WTC11 (cell line): Measurements from ENCODE around the gene TAB3. TPM values are rescaled to one million over a fixed set of nuclear protein-coding genes. Genes with fewer than 3 reads are reported as not detected.

Source experiments
- ATAC-seq: fragments of 200-7000 bp; cut with Tn5 transposase; 2 replicates; pipeline ENCODE4 v1.10.0; 2021; ENCODE audit warnings: mild to moderate bottlenecking, moderate library complexity
- CTCF ChIA-PET: fragments of 300-600 bp; sonication (Branson Sonifier 250); formaldehyde crosslinking; loops from one replicate; lab custom pipeline; 2021; ENCODE audit warnings: antibody characterized with exemption; lab: Charles Lee
- POLR2A ChIA-PET: fragments of 350-600 bp; sonication (Branson Sonifier 250); formaldehyde crosslinking; loops from one replicate; lab custom pipeline; 2021; ENCODE audit warnings: antibody characterized with exemption; lab: Charles Lee
- DNase-seq: peaks from one replicate; pipeline ENCODE4 v3.0.0; 2021; ENCODE audit warnings: low spot score
- H3K27ac Mint-ChIP-seq: 2 replicates; pipeline ENCODE4 v1.8.0; 2021; ENCODE audit warnings: mixed read lengths
- H3K27me3 Mint-ChIP-seq: 2 replicates; pipeline ENCODE4 v1.8.0; 2021; ENCODE audit warnings: low read depth, mild to moderate bottlenecking, moderate library complexity, mixed read lengths
- H3K36me3 Mint-ChIP-seq: 2 replicates; pipeline ENCODE4 v1.8.0; 2021; ENCODE audit warnings: mixed read lengths
- H3K4me1 Mint-ChIP-seq: 2 replicates; pipeline ENCODE4 v1.8.0; 2022; ENCODE audit warnings: mixed read lengths
- H3K4me3 Mint-ChIP-seq: 2 replicates; pipeline ENCODE4 v1.8.0; 2021; ENCODE audit warnings: mild to moderate bottlenecking, moderate library complexity, mixed read lengths
- H3K9me3 Mint-ChIP-seq: 2 replicates; pipeline ENCODE4 v1.8.0; 2021; ENCODE audit warnings: mixed read lengths
- ELF4 ChIP-seq: sonication (generic); formaldehyde crosslinking; IDR thresholded peaks from 2 replicates; pipeline ENCODE4 v1.8.1; 2022; ENCODE audit warnings: low read depth, mild to moderate bottlenecking, moderate library complexity, missing genetic modification reagents
- GTF2I ChIP-seq: fragments of 250-450 bp; sonication (Bioruptor Pico); conservative IDR thresholded peaks from 2 replicates; pipeline ENCODE4 v1.4.0; 2021; ENCODE audit warnings: mild to moderate bottlenecking
- MYBL2 ChIP-seq: sonication (generic); formaldehyde crosslinking; IDR thresholded peaks from 2 replicates; pipeline ENCODE4 v1.8.1; 2023; ENCODE audit warnings: mild to moderate bottlenecking, moderate library complexity, missing genetic modification reagents
- NR1H2 ChIP-seq: sonication (generic); formaldehyde crosslinking; IDR thresholded peaks from 2 replicates; pipeline ENCODE4 v1.9.0; 2021; ENCODE audit warnings: mild to moderate bottlenecking, moderate library complexity, missing genetic modification reagents
- RELA ChIP-seq: sonication (generic); formaldehyde crosslinking; IDR thresholded peaks from 2 replicates; pipeline ENCODE4 v1.8.1; 2022; ENCODE audit warnings: missing genetic modification reagents, mild to moderate bottlenecking, borderline replicate concordance
- SOX15 ChIP-seq: fragments of 250-450 bp; sonication (Bioruptor Pico); IDR thresholded peaks from 2 replicates; pipeline ENCODE4 v1.9.0; 2021; ENCODE audit warnings: mild to moderate bottlenecking
- TCF7 ChIP-seq: sonication (generic); formaldehyde crosslinking; IDR thresholded peaks from 2 replicates; pipeline ENCODE4 v1.8.0; 2022; ENCODE audit warnings: mild to moderate bottlenecking, low read depth, missing genetic modification reagents, moderate library complexity
- TEAD1 ChIP-seq: sonication (generic); formaldehyde crosslinking; IDR thresholded peaks from 2 replicates; pipeline ENCODE4 v1.8.0; 2022; ENCODE audit warnings: mild to moderate bottlenecking, missing genetic modification reagents
- TP53 ChIP-seq: sonication (generic); formaldehyde crosslinking; IDR thresholded peaks from 2 replicates; pipeline ENCODE4 v1.8.1; 2023; ENCODE audit warnings: mild to moderate bottlenecking, missing genetic modification reagents
- ZBTB21 ChIP-seq: sonication (generic); formaldehyde crosslinking; IDR thresholded peaks from 2 replicates; pipeline ENCODE4 v1.8.1; 2023; ENCODE audit warnings: mild to moderate bottlenecking, missing genetic modification reagents, borderline replicate concordance
- ZBTB43 ChIP-seq: sonication (generic); formaldehyde crosslinking; IDR thresholded peaks from 2 replicates; pipeline ENCODE4 v1.8.1; 2023; ENCODE audit warnings: mild to moderate bottlenecking, missing genetic modification reagents
- ZNF121 ChIP-seq: sonication (generic); formaldehyde crosslinking; IDR thresholded peaks from 2 replicates; pipeline ENCODE4 v1.8.0; 2023; ENCODE audit warnings: missing genetic modification reagents
- ZNF416 ChIP-seq: fragments of 250-450 bp; sonication (Bioruptor Pico); IDR thresholded peaks from 2 replicates; pipeline ENCODE4 v1.9.0; 2021; ENCODE audit warnings: mild to moderate bottlenecking, inconsistent platforms
- ZNF423 ChIP-seq: fragments of 250-450 bp; sonication (Bioruptor Pico); IDR thresholded peaks from 2 replicates; pipeline ENCODE4 v2.1.2; 2022; ENCODE audit warnings: mild to moderate bottlenecking, moderate library complexity
- ZNF532 ChIP-seq: fragments of 250-450 bp; sonication (Bioruptor Pico); IDR thresholded peaks from 2 replicates; pipeline ENCODE4 v1.9.0; 2021; ENCODE audit warnings: mild to moderate bottlenecking, borderline replicate concordance
- ZSCAN18 ChIP-seq: fragments of 250-450 bp; sonication (Bioruptor Pico); IDR thresholded peaks from 2 replicates; pipeline ENCODE4 v2.1.2; 2022; ENCODE audit warnings: mild to moderate bottlenecking, moderate library complexity
- total RNA-seq: library from RNA; stranded (reverse); gene quantifications from 3 replicates; pipeline ENCODE4 v1.2.3, GENCODE V29; 2021
- TF ChIP-seq, protein P1 (sequence below): fragments of 250-450 bp; sonication (Bioruptor Pico); IDR thresholded peaks from 2 replicates; pipeline ENCODE4 v1.9.0; 2021; ENCODE audit warnings: mild to moderate bottlenecking
- TF ChIP-seq, protein P2 (sequence below): sonication (generic); formaldehyde crosslinking; IDR thresholded peaks from 2 replicates; pipeline ENCODE4 v1.8.1; 2023; ENCODE audit warnings: mild to moderate bottlenecking, missing genetic modification reagents
- TF ChIP-seq, protein P3 (sequence below): sonication (generic); formaldehyde crosslinking; IDR thresholded peaks from 2 replicates; pipeline ENCODE4 v1.8.0; 2022; ENCODE audit warnings: mild to moderate bottlenecking, missing genetic modification reagents
- TF ChIP-seq, protein P4 (sequence below): sonication (generic); formaldehyde crosslinking; IDR thresholded peaks from 2 replicates; pipeline ENCODE4 v1.8.0; 2023; ENCODE audit warnings: mild to moderate bottlenecking, missing genetic modification reagents

TAB3 gene
- total RNA-seq, 1 experiment from 2014 or later: 12.0 TPM

DNA sequence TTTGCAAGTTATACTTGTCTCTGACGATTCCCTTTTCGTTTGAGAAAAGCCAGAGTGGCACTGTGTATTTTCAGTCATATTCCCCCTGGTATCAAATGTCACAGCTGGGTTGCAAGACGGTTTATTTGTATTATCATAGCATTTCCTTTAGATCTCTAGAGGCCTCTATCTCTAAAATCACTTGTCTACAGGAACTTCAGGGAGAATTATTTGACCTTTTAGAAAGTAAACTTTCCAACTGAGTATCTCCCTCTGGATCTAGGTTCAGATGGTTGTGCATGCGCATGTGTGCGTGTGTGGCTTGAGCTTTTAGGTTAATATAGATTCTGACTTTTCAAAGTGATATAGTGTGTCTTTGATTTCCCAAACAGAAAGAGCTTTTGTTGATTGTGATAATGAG, 15.1 kb upstream of the TAB3 start:
- DNase-seq: no peak
- no peak overlapping the region for H3K4me3 Mint-ChIP-seq

DNA sequence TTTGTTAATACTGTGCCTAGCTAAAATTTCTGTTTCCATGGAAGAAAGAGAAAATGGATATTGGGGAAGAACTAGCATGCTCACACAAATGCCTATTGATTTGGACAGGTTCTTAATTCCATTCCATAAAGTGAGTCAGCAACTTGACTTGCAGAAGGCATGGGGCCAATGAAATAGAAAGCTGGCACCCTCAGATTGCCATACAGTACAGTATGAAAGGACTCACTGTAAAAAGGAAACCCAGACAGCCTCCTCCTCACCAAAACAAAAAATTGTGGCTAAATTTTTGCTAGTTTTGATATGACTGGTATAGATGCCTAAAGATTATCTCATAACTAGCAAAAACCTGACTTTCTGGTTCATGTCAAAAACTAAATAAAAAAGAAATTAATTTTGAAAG, 11.2 kb upstream of the TAB3 start:
- H3K9me3 Mint-ChIP-seq: no peaks in the 10 kb centered on the region
- H3K27ac Mint-ChIP-seq: no peak overlapping the region
- H3K27me3 Mint-ChIP-seq: no peaks in the 10 kb centered on the region
- H3K4me3 Mint-ChIP-seq: no peak overlapping the region
- POLR2A ChIA-PET: no interaction called here
- ATAC-seq (no peak), DNase-seq (no peak)
- CTCF ChIA-PET: no interaction called here
- H3K36me3 Mint-ChIP-seq: no peaks in the 10 kb centered on the region
- H3K4me1 Mint-ChIP-seq: peaks cover 8% of the 10 kb centered on the region
- TF ChIP-seq ZNF423 (CRISPR knock-in tag) (no peak), ZBTB21 (CRISPR knock-in tag) (no peak), TCF7 (no peak), ELF4 (CRISPR knock-in tag) (no peak), MYBL2 (no peak), RELA (CRISPR knock-in tag) (no peak), NR1H2 (no peak), ZNF532 (CRISPR knock-in tag) (no peak), ZNF416 (CRISPR knock-in tag) (no peak), ZBTB43 (CRISPR knock-in tag) (no peak), GTF2I (CRISPR knock-in tag) (no peak), ZSCAN18 (CRISPR knock-in tag) (no peak), TP53 (CRISPR knock-in tag) (no peak), ZNF121 (CRISPR knock-in tag) (no peak), SOX15 (no peak)
- TF ChIP-seq, protein P1, sequence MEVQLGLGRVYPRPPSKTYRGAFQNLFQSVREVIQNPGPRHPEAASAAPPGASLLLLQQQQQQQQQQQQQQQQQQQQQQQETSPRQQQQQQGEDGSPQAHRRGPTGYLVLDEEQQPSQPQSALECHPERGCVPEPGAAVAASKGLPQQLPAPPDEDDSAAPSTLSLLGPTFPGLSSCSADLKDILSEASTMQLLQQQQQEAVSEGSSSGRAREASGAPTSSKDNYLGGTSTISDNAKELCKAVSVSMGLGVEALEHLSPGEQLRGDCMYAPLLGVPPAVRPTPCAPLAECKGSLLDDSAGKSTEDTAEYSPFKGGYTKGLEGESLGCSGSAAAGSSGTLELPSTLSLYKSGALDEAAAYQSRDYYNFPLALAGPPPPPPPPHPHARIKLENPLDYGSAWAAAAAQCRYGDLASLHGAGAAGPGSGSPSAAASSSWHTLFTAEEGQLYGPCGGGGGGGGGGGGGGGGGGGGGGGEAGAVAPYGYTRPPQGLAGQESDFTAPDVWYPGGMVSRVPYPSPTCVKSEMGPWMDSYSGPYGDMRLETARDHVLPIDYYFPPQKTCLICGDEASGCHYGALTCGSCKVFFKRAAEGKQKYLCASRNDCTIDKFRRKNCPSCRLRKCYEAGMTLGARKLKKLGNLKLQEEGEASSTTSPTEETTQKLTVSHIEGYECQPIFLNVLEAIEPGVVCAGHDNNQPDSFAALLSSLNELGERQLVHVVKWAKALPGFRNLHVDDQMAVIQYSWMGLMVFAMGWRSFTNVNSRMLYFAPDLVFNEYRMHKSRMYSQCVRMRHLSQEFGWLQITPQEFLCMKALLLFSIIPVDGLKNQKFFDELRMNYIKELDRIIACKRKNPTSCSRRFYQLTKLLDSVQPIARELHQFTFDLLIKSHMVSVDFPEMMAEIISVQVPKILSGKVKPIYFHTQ (CRISPR knock-in tag): no peak
- TF ChIP-seq, protein P2, sequence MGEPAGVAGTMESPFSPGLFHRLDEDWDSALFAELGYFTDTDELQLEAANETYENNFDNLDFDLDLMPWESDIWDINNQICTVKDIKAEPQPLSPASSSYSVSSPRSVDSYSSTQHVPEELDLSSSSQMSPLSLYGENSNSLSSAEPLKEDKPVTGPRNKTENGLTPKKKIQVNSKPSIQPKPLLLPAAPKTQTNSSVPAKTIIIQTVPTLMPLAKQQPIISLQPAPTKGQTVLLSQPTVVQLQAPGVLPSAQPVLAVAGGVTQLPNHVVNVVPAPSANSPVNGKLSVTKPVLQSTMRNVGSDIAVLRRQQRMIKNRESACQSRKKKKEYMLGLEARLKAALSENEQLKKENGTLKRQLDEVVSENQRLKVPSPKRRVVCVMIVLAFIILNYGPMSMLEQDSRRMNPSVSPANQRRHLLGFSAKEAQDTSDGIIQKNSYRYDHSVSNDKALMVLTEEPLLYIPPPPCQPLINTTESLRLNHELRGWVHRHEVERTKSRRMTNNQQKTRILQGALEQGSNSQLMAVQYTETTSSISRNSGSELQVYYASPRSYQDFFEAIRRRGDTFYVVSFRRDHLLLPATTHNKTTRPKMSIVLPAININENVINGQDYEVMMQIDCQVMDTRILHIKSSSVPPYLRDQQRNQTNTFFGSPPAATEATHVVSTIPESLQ: no peak
- TF ChIP-seq, protein P3, sequence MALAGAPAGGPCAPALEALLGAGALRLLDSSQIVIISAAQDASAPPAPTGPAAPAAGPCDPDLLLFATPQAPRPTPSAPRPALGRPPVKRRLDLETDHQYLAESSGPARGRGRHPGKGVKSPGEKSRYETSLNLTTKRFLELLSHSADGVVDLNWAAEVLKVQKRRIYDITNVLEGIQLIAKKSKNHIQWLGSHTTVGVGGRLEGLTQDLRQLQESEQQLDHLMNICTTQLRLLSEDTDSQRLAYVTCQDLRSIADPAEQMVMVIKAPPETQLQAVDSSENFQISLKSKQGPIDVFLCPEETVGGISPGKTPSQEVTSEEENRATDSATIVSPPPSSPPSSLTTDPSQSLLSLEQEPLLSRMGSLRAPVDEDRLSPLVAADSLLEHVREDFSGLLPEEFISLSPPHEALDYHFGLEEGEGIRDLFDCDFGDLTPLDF (CRISPR knock-in tag): no peak
- TF ChIP-seq, protein P4, sequence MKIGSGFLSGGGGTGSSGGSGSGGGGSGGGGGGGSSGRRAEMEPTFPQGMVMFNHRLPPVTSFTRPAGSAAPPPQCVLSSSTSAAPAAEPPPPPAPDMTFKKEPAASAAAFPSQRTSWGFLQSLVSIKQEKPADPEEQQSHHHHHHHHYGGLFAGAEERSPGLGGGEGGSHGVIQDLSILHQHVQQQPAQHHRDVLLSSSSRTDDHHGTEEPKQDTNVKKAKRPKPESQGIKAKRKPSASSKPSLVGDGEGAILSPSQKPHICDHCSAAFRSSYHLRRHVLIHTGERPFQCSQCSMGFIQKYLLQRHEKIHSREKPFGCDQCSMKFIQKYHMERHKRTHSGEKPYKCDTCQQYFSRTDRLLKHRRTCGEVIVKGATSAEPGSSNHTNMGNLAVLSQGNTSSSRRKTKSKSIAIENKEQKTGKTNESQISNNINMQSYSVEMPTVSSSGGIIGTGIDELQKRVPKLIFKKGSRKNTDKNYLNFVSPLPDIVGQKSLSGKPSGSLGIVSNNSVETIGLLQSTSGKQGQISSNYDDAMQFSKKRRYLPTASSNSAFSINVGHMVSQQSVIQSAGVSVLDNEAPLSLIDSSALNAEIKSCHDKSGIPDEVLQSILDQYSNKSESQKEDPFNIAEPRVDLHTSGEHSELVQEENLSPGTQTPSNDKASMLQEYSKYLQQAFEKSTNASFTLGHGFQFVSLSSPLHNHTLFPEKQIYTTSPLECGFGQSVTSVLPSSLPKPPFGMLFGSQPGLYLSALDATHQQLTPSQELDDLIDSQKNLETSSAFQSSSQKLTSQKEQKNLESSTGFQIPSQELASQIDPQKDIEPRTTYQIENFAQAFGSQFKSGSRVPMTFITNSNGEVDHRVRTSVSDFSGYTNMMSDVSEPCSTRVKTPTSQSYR (CRISPR knock-in tag): no peak

More for the DNA sequence above, 15.1 kb upstream of the TAB3 start:
- POLR2A ChIA-PET: no interaction called here
- CTCF ChIA-PET: no interaction called here
- H3K27ac Mint-ChIP-seq: no peak overlapping the region
- H3K36me3 Mint-ChIP-seq: no peaks in the 10 kb centered on the region
- no peak for TF ChIP-seq TEAD1
- ATAC-seq: no peak
- H3K4me1 Mint-ChIP-seq: peaks cover 8% of the 10 kb centered on the region
- H3K27me3 Mint-ChIP-seq: no peaks in the 10 kb centered on the region; the same call in 1 of the 2 replicates
- H3K9me3 Mint-ChIP-seq: peaks cover 6% of the 10 kb centered on the region
